Mucosa of descending colon (tissue), 3 donors: ENCODE data around the gene ATP4A. TPM values are rescaled to one million over a fixed set of nuclear protein-coding genes. Genes with fewer than 3 reads are reported as not detected.

Source experiments
- ATAC-seq: fragments of 200-7000 bp; cut with Tn5 transposase; one replicate; pipeline ENCODE4 v1.9.1; 2020; ENCODE audit warnings: mild to moderate bottlenecking, moderate library complexity
- DNase-seq, 3 donors: peaks; one replicate each; pipeline ENCODE4 v3.0.0-alpha.2; 2020
- H3K36me3 ChIP-seq: fragments of 200-600 bp; one replicate; pipeline ENCODE4 v1.8.0; 2021; ENCODE audit warnings: low read depth, mild to moderate bottlenecking
- H3K4me1 ChIP-seq: fragments of 200-600 bp; one replicate; pipeline ENCODE4 v1.8.0; 2021; ENCODE audit warnings: low read depth, mild to moderate bottlenecking
- H3K4me3 ChIP-seq: fragments of 200-600 bp; one replicate; pipeline ENCODE4 v1.8.0; 2021; ENCODE audit warnings: mild to moderate bottlenecking
- H3K9me3 ChIP-seq: fragments of 200-600 bp; one replicate; pipeline ENCODE4 v1.8.0; 2021; ENCODE audit warnings: mild to moderate bottlenecking
- intact Hi-C, 2 donors: fragments of 100-400 bp; cut with DNase I in 1 of 2; cut with micrococcal nuclease in 1 of 2; formaldehyde crosslinking; loops; one replicate each; pipeline versions ENCODE4 v1.11.0 to v1.11.1; 2022; cut with DNase I, micrococcal nuclease
- total RNA-seq, 3 donors: library from RNA; stranded (reverse); fragmentation: NEBNext Ultra II Directional in 2 of 3; extraction: Animal tissue kit (Norgen Biotek cat#: 25700) in 2 of 3; gene quantifications; one replicate each; pipeline versions ENCODE4 v1.2.1 to v1.2.4, GENCODE V29; 2021 to 2023
- TF ChIP-seq, protein P1 (sequence below): fragments of 200-600 bp; IDR thresholded peaks from one replicate; pipeline ENCODE4 v1.8.0; 2022; ENCODE audit warnings: antibody characterized with exemption, mild to moderate bottlenecking
- donor health status: DM: no; HTN: no; CAD: no; lungs with moderate emphysema.
- donor health status: DM: no; HTN: no; CAD: no.
- donor health status: DM: no; HTN: yes; CAD: no.

ATP4A gene
- total RNA-seq, 3 donors from 2014 or later: not detected

DNA sequence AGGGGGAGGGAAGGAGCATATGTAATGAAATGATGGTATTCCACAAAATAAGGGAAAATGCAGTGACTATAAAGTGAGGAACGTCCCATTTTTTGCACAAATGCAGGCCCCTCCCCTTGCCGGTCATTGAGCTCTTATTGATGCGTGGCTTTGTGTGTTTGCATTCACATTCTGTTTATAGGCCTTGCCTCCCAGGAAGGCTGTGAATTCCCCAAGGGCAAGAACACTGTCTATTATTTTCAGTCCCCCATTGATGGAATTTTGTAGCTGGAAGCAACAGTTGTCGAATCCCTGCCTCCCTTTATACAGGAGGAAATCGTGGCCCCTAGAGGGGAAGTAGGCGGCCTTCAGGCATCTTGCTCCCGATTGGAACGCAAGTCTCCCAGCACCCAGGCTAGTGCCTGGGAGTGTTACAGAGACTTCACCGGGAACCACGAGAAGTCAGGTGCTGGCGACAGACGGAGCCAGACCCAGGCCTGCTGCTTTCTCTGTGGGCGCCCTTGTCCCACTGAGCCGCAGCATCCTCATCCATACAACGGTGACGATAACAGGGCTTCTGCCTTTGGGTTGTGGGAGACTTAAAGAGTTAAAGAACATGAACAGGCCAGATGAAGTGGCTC, 42.2 kb downstream of the ATP4A start:
- intact Hi-C loops: no loop called here
- no peak for DNase-seq
- Histone ChIP-seq H3K4me3 (no peak overlapping the region), H3K9me3 (no peaks in the 10 kb centered on the region), H3K4me1 (no peaks in the 10 kb centered on the region), H3K36me3 (no peaks in the 10 kb centered on the region)
- TF ChIP-seq, protein P1, sequence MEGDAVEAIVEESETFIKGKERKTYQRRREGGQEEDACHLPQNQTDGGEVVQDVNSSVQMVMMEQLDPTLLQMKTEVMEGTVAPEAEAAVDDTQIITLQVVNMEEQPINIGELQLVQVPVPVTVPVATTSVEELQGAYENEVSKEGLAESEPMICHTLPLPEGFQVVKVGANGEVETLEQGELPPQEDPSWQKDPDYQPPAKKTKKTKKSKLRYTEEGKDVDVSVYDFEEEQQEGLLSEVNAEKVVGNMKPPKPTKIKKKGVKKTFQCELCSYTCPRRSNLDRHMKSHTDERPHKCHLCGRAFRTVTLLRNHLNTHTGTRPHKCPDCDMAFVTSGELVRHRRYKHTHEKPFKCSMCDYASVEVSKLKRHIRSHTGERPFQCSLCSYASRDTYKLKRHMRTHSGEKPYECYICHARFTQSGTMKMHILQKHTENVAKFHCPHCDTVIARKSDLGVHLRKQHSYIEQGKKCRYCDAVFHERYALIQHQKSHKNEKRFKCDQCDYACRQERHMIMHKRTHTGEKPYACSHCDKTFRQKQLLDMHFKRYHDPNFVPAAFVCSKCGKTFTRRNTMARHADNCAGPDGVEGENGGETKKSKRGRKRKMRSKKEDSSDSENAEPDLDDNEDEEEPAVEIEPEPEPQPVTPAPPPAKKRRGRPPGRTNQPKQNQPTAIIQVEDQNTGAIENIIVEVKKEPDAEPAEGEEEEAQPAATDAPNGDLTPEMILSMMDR: no peak
- ATAC-seq: no peak

DNA sequence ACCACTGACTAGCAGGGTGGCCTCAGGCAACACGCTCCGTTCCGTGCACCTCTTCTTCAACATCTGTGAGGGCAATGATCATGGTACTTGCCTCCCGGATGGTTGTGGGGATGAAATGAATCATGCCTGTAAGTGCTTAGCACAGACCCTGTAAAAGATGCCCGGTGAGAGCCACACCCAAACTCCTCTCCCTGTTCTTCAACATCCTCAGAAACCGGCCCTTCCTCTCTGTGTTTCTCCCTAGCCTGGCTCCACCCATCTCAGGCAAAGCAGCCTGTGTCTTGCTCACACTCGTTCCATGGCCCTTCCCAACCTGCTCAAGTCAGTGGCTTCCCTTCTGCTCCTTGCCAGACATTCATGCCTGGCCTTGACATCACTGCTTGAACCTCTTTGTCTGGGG, 44.2 kb downstream of the ATP4A start:
- Histone ChIP-seq H3K4me1 (no peaks in the 10 kb centered on the region), H3K4me3 (no peak overlapping the region), H3K36me3 (no peaks in the 10 kb centered on the region), H3K9me3 (no peaks in the 10 kb centered on the region)
- intact Hi-C loops: no loop called here
- TF ChIP-seq, protein P1: no peak
- DNase-seq (no peak), ATAC-seq (peak; percentile 21)

DNA sequence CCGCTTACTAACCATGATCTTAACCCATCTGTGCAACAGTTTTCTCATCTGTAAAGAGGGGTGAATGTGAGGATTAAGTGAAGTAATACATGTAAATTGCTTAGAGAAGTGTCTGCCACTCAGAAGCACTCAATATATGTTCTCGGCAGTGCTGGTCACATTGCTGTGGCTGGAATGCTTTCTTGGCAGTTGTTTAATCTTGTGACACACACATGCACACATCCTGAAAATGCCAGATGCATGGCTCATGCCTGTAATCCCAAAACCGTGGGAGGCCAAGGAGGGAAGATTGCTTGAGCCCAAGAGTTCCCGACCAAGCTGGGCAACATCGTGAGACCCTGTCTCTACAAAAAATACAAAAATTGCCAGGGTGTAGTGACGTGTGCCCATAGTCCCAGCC, 45.1 kb downstream of the ATP4A start:
- TF ChIP-seq, protein P1: no peak
- DNase-seq (no peak), ATAC-seq (no peak)
- no peaks in the 10 kb centered on the region for H3K4me1 ChIP-seq
- H3K9me3 ChIP-seq: no peaks in the 10 kb centered on the region
- H3K36me3 ChIP-seq: no peaks in the 10 kb centered on the region
- intact Hi-C loops: no loop called here
- no peak overlapping the region for H3K4me3 ChIP-seq

DNA sequence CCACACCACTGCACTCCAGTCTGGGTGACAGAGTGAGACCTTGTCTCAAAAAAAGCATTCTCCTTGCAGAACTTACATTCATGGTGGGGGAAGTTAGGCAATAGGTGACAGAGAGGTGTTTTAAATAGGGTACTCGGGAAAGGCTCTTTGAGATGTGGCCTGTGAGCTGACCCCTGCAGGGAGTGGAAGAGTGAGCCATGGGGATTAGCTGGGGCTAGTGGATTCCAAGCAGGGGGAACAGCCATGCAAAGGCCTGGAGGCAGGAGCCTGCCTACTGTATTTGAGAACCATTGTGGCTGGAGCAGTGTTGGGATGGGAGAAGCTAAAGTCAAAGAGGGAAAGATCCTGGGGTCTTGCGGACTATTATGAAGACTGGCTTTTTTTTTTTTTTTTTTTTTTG, 46.1 kb downstream of the ATP4A start:
- intact Hi-C loops: no loop called here
- DNase-seq (no peak), ATAC-seq (no peak)
- TF ChIP-seq, protein P1: no peak
- Histone ChIP-seq H3K4me1 (no peaks in the 10 kb centered on the region), H3K9me3 (no peaks in the 10 kb centered on the region), H3K36me3 (no peaks in the 10 kb centered on the region), H3K4me3 (no peak overlapping the region)

DNA sequence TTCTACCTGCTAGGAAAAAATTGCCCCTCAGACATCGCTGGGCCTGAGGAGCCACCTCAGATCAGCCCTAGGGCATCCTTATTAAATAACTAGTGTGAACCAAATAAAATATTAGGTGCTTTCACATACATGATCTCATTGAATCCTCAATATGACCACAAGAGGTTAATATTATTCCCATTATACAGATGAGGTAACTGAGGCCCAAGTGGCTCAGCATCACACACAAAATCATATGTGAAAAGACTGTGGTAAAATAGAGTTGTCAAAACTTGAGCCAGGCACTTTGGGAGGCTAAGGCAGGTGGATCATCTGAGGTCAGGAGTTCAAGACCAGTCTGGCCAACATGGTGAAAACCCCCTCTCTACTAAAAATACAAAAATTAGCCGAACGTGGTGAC, 47.1 kb downstream of the ATP4A start:
- H3K4me3 ChIP-seq: no peak overlapping the region
- no peaks in the 10 kb centered on the region for H3K4me1 ChIP-seq
- no peak for DNase-seq
- ATAC-seq: no peak
- no peaks in the 10 kb centered on the region for H3K36me3 ChIP-seq
- no peaks in the 10 kb centered on the region for H3K9me3 ChIP-seq
- TF ChIP-seq, protein P1: no peak
- intact Hi-C loops: no loop called here
